ENCODE data around the gene ATAD3C.

DNA sequence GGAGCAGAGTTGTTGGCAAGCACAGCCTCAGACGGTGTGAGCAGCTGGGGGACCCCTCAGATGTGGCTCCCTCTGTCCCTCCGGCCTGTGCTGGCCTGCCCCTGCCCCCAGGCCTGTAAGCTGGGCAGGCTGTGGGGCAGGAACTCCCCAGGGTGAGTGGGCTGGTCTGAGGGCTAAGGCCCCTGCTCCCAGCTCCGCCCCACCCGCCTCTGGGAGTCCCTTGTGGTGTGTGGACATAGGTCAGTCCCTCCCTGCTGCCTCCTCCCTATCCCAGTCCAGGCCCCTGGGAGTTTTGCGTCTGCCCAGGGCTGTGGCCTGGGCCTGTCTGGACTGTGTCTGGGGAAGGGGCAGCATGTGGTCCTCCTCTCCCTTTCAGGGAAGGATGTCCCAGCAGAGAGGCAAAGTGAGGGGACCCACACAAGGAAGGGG is 17.6 kb upstream of the ATAD3C start:
- TF ChIP-seq, protein P1, sequence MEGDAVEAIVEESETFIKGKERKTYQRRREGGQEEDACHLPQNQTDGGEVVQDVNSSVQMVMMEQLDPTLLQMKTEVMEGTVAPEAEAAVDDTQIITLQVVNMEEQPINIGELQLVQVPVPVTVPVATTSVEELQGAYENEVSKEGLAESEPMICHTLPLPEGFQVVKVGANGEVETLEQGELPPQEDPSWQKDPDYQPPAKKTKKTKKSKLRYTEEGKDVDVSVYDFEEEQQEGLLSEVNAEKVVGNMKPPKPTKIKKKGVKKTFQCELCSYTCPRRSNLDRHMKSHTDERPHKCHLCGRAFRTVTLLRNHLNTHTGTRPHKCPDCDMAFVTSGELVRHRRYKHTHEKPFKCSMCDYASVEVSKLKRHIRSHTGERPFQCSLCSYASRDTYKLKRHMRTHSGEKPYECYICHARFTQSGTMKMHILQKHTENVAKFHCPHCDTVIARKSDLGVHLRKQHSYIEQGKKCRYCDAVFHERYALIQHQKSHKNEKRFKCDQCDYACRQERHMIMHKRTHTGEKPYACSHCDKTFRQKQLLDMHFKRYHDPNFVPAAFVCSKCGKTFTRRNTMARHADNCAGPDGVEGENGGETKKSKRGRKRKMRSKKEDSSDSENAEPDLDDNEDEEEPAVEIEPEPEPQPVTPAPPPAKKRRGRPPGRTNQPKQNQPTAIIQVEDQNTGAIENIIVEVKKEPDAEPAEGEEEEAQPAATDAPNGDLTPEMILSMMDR (IDR thresholded peaks at IDR 0.05): no peak
- TF ChIP-seq POLR2A (IDR thresholded peaks at IDR 0.05; ENCODE audit: low read depth): no peak
